Effector memory CD8-positive, alpha-beta T cell (primary cell): Measurements from ENCODE around the gene AGRN.
"Not testable (repeated sequence)": the region's sequence is repeated elsewhere in the genome, so short reads cannot be mapped to it uniquely, and the experiment has no call there.

Source experiments
- ATAC-seq: fragments of 150-1000 bp; cut with Tn5 transposase; replicated peaks from 2 replicates; pipeline ENCODE4 v1.10.0; 2021; ENCODE audit warnings: mild to moderate bottlenecking, moderate library complexity
- DNase-seq, 3 experiments: peaks; one replicate each; pipeline ENCODE4 v3.0.0; 2021
- H3K27ac Mint-ChIP-seq, 2 donors: one replicate each; pipeline ENCODE4 v1.8.0; 2022; ENCODE audit warnings: mild to moderate bottlenecking in 2 of 2, mixed read lengths in 2 of 2, moderate library complexity in 2 of 2
- H3K27me3 Mint-ChIP-seq, 2 donors: one replicate each; pipeline ENCODE4 v1.8.0; 2022; ENCODE audit warnings: mixed read lengths in 2 of 2
- H3K36me3 Mint-ChIP-seq: one replicate; pipeline ENCODE4 v1.8.0; 2022; ENCODE audit warnings: mild to moderate bottlenecking, moderate library complexity, mixed read lengths; ENCODE audit not compliant: insufficient read depth
- H3K4me1 Mint-ChIP-seq, 2 donors: one replicate each; pipeline ENCODE4 v1.8.0; 2022; ENCODE audit warnings: low read depth in 2 of 2, mixed read lengths in 2 of 2
- H3K4me3 Mint-ChIP-seq, 2 donors: one replicate each; pipeline ENCODE4 v1.8.0; 2022; ENCODE audit warnings: mild to moderate bottlenecking in 2 of 2, mixed read lengths in 2 of 2, moderate library complexity in 2 of 2
- H3K9me3 Mint-ChIP-seq, 2 donors: one replicate each; pipeline ENCODE4 v1.8.0; 2022; ENCODE audit warnings: mixed read lengths in 2 of 2

The AGRN gene

DNA sequence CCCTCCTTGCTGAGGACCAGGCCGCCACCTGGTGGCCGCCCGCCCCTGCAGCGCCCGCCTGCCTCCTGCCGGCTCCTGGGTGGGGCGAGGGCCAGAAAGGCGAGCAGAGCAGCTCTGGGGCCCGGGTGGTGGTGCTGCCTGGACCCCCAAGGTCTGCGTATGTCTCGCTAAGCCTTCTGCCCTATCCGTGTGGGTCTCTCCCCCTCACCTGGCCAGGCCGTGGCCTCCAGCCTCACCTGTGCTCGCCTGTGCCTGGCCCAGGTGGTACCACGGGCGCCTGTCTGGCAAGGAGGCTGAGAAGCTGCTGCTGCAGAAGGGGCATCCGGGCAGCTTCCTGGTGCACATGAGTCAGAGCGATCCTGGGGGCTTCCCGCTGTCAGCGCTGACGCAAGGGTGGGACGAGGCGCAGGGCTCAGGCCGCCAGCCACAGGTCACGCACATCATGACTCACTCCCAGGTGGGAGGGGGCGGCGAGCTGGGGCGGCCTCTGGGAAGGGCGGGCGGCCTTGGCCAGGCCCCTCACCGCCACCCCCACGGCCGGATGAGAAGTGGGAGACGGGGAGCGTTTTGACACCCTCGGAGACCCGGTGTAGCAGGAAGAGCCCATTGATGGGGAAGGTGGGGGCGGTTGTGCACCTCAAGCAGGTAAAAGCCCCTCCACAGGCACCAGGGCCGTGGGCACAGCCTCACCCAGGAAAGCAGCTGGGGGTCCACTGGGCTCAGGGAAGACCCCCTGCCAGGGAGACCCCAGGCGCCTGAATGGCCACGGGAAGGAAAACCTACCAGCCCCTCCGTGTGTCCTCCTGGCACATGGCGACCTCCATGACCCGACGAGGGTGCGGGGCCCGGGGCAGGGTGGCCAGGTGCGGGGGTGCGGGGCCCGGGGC is 44.3 kb downstream of the AGRN start:
- DNase-seq (peak; percentile 74 to 75 (median 75)), ATAC-seq (peak; percentile 77)
- Mint-ChIP-seq H3K27me3 (peaks cover 0 to 28% of the 10 kb centered on the region in 2 donors), H3K27ac (peak overlapping the region; percentile 72 to 78), H3K4me1 (peaks cover 7 to 10% of the 10 kb centered on the region in 2 donors), H3K9me3 (no peaks in the 10 kb centered on the region), H3K4me3 (peak overlapping the region; percentile 41 to 48), H3K36me3 (peaks cover 10% of the 10 kb centered on the region)

DNA sequence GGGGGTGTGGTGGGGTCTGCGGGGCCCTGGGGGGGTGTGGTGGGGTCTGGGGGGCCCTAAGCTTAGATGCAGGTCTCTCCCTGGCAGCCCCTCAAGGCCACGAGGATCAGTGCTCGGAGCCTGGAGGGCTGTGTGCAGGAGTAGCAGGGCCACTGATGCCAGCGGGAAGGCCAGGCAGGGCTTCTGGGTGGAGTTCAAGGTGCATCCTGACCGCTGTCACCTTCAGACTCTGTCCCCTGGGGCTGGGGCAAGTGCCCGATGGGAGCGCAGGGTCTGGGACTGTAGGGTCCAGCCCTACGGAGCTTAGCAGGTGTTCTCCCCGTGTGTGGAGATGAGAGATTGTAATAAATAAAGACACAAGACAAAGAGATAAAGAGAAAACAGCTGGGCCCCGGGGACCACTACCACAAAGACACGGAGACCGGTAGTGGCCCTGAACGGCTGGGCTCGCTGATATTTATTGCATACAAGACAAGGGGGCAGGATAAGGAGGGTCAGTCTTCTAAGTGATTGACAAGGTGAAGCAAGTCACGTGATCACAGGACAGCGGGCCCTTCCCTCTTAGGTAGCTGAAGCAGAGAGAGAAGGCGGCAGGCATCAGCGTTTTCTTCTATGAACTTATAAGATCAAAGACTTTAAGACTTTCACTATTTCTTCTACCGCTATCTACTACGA is 45.5 kb downstream of the AGRN start:
- H3K9me3 Mint-ChIP-seq, result no peaks in the 10 kb centered on the region
- no peak for ATAC-seq
- H3K27me3 Mint-ChIP-seq, result peaks cover 0 to 30% of the 10 kb centered on the region in 2 donors
- H3K4me3 Mint-ChIP-seq, result no peak overlapping the region
- no peak overlapping the region for H3K27ac Mint-ChIP-seq
- peaks cover 11% of the 10 kb centered on the region for H3K36me3 Mint-ChIP-seq
- peaks cover 3 to 10% of the 10 kb centered on the region in 2 donors for H3K4me1 Mint-ChIP-seq
- DNase-seq, result no peak

DNA sequence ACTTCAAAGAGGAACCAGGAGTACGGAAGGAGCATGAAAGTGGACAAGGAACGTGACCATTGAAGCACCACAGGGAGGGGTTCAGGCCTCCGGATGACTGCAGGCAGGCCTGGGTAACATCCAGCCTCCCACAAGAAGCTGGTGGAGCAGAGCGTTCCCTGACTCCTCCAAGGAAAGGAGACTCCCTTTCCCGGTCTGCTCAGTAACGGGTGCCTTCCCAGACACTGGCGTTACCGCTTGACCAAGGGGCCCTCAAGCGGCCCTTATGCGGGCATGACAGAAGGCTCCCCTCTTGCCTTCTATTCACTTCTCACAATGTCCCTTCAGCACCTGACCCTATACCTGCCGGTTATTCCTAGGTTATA is 46.0 kb downstream of the AGRN start:
- ATAC-seq, H3K9me3 Mint-ChIP-seq, DNase-seq, H3K4me3 Mint-ChIP-seq, H3K4me1 Mint-ChIP-seq, H3K27ac Mint-ChIP-seq: not testable (repeated sequence)
- peaks cover 11% of the 10 kb centered on the region for H3K36me3 Mint-ChIP-seq
- peaks cover 0 to 25% of the 10 kb centered on the region in 2 donors for H3K27me3 Mint-ChIP-seq

DNA sequence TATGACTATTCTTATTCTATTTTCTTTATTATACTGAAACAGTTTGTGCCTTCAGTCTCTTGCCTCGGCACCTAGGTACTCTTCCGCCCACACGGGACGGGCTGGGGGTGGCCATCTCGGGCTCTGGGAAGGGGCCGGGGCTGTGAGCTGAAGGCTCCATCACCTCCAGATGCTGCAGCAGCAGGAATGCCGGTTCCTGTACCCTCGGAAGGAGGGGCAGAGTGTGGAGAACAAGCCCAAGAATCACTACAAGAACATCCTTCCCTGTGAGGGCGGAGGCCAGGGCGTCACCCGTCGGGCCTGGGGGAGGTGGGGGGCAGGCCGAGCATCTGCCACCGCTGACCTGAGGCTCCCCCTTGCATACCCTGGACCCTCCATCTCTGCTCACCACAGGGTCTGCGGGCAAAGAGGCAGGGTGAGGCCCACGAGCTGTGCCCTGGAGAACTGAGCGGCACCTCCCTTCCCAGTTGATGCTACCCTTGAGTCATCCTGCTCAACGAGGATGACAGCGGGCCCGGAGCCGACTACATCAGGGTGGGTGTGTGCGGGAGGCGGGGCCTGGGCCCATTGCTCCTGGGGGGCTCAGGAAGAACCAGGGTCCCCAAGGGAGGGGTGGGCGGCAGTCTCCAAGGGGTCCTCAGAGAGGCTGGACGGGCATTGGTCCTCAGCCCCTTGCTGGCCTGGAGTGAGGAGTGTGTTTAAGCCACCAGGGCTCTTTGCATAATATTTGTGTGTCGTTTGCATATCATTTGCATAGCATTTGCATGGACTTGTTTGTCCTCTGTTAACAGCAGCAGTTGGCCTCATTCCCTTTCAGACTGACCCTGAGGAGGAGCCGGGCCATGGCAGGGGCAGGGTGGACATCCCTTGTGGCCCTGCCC is 46.7 kb downstream of the AGRN start:
- no peak for DNase-seq
- H3K4me3 Mint-ChIP-seq, result peak overlapping the region in 1 of 2 donors; percentile 15
- peaks cover 3 to 10% of the 10 kb centered on the region in 2 donors for H3K4me1 Mint-ChIP-seq
- peaks cover 0 to 18% of the 10 kb centered on the region in 2 donors for H3K27me3 Mint-ChIP-seq
- H3K9me3 Mint-ChIP-seq, result no peaks in the 10 kb centered on the region
- H3K27ac Mint-ChIP-seq, result peak overlapping the region in 1 of 2 donors; percentile 20
- H3K36me3 Mint-ChIP-seq, result peaks cover 11% of the 10 kb centered on the region
- ATAC-seq, result no peak

DNA sequence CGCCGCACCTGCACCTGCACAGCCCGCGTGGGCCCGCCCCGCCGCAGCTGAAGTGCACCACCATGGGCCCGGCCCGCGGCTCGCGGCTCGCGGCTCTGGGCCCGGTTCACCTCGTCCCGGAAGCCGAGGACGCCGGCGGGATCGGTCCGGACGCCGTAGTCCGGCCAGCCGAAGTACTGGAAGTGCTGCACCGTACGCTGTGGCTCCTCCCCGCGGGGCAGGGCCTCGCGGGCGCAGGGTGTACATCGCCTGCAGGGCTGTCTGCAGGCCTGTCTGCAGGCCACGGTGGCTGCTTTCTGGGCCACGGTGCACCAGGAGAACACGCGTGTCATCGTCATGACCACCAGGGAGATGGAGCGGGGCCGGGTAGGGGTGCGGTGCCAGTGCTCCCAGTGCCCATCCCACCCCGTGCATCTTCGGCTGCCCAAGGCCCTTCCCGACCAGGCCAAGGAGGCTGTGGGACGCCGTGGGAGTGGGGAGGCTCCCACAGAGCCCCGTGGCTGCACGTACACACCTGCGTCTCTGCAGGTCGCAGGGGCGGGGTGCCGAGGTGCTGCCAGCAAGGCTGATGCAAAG is 47.5 kb downstream of the AGRN start:
- no peak for DNase-seq
- Mint-ChIP-seq H3K36me3 (peaks cover 11% of the 10 kb centered on the region), H3K27ac (no peak overlapping the region), H3K27me3 (peaks cover 0 to 18% of the 10 kb centered on the region in 2 donors), H3K4me3 (peak overlapping the region in 1 of 2 donors; percentile 38), H3K4me1 (peaks cover 3 to 10% of the 10 kb centered on the region in 2 donors), H3K9me3 (no peaks in the 10 kb centered on the region)
- no peak for ATAC-seq

DNA sequence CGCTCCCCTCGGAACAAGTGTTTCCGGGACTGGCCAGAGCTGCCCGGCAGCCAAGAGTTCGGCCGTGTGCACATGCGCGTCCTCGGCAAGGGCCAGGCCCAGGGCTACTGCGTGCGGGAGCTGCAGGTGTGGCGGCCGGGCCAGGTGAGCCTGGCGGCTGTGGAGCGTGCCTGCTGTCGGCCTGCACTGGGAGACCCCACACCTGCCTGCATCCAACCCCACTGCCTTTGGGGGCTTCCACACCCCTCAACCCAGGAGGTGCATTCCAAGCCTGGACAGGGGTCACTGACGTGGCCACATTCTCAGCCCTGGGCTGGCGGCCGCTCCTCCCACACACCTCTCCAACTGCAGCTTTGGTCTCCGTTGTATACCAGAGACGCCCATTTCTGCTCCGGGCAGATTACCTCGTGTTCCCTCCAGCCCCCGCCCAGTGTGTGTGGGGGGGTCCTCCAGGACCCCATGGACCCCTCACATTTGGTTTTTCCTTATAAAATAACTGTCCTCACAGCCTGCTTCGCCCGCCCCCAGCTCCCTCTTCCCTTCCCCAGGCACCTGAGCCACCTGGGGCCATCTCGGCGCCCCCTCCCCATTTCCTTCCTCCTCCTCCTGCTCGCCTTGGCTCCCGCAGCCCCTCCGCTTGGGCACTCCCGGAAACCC is 48.1 kb downstream of the AGRN start:
- no peak overlapping the region for H3K27ac Mint-ChIP-seq
- H3K9me3 Mint-ChIP-seq, result no peaks in the 10 kb centered on the region
- H3K4me1 Mint-ChIP-seq, result peaks cover 3 to 10% of the 10 kb centered on the region in 2 donors
- peak overlapping the region; percentile 69 to 74 for H3K4me3 Mint-ChIP-seq
- H3K27me3 Mint-ChIP-seq, result peaks cover 0 to 19% of the 10 kb centered on the region in 2 donors
- DNase-seq, result no peak
- no peak for ATAC-seq
- peaks cover 11% of the 10 kb centered on the region for H3K36me3 Mint-ChIP-seq

DNA sequence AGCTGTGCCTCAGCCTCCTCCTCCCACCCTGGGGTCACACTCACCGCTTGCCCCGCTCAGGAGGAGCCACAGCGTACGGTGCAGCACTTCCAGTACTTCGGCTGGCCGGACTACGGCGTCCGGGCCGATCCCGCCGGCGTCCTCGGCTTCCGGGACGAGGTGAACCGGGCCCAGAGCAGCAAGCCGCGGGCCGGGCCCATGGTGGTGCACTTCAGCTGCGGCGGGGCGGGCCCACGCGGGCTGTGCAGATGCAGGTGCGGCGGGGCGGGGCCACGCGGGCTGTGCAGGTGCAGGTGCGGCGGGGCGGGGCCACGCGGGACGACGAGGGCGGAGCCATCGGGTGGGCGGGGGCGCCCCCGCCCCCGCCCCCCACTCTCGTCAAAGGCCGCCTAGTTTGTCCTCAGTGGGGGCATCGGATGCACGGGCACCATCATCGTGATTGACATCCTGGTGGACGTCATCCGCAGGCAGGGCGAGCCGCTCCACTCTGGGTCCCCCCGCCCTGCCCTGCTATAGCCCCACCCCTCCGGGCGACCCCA is 48.7 kb downstream of the AGRN start:
- DNase-seq (peak; percentile 28 to 46 (median 35)), ATAC-seq (peak; percentile 33)
- Mint-ChIP-seq H3K9me3 (no peaks in the 10 kb centered on the region), H3K4me1 (peaks cover 3 to 10% of the 10 kb centered on the region in 2 donors), H3K36me3 (peaks cover 11% of the 10 kb centered on the region), H3K4me3 (peak overlapping the region; percentile 69 to 74), H3K27ac (peak overlapping the region in 1 of 2 donors; percentile 79), H3K27me3 (peaks cover 0 to 18% of the 10 kb centered on the region in 2 donors)

DNA sequence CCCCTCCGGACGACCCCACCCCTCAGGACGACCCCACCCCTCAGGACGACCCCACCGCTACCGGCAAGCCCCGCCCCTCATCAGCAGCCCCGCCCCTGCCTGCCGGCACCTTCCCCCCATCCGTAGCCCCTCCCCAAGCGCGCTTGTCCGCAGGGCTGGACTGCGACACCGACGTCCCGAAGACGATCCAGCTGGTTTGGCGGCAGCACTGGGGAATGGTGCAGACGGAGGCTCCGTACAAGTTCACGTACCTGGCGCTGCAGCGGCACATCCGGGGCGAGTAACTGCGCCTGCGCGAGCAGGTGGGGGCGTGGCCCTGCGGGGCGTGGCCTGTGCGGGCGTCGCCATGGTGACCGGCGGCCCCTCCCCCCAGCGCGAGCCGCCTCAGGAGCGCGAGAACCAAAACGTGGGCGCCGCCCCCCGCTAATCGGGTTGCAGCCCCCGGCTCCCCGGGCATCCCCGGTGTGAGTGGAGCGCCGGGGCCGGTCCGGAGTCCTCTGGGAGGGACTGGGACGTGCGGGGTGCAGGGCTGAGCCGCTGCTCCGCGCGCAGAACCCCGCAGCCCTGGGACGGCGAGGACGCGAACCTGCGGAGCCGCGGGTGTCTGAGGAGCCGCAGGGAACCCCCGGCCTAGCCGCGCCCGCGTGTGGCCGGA is 49.3 kb downstream of the AGRN start:
- peaks cover 0 to 20% of the 10 kb centered on the region in 2 donors for H3K27me3 Mint-ChIP-seq
- H3K4me1 Mint-ChIP-seq, result peaks cover under 1 to 6% of the 10 kb centered on the region in 2 donors
- H3K4me3 Mint-ChIP-seq, result peak overlapping the region; percentile 69 to 74
- H3K27ac Mint-ChIP-seq, result peak overlapping the region in 1 of 2 donors; percentile 79
- H3K36me3 Mint-ChIP-seq, result peaks cover 11% of the 10 kb centered on the region
- DNase-seq (peak; percentile 90 to 93 (median 92)), ATAC-seq (peak; percentile 58)
- no peaks in the 10 kb centered on the region for H3K9me3 Mint-ChIP-seq

DNA sequence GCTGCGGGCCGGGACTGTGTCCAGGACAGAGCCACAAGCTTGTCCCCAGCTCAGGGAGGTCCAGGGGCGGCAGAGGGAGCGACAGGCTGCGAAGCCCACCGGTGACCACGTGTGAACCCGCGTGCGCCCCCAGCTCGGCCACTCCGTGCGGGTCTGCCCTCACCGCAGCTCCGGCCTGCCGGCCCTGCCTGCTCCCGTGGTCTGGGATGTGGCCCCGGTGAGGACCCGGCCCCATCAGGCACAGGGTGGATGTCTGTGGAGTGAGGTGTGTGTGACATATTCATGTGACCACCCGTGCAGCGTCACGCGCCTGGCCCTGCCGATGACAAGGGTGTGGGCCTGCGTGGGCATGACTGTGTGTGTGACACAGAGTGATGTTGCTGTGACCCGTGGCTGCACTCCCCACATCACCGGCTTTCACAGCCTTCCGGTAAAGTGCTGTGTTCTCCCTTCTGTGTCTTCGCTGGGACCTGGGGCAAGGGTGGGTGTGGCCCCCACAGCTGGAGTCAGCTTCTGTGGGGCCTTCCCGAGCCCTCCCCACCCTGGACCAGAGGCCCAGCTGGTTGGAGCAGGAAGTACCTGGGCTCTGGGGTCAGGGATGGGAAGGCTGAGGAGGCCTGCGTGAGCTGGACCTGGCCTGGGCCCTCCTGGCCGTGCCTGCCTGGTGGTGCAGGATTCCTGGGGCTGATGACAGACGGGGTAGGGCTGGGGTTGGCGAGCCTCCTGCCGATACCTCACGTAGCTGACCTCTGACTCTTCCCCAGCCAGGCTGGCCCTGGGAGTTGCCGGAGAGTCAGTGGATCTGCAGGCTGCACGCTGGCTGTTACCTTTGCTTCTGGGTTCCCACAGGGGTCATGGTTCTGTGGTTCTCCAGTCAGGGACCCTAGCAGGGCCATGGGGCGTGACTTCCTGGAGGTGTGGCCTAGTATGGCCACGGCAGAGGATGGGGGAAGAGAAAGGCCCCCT is 50.1 kb downstream of the AGRN start:
- Mint-ChIP-seq H3K36me3 (peaks cover 11% of the 10 kb centered on the region), H3K9me3 (no peaks in the 10 kb centered on the region), H3K27ac (peak overlapping the region in 1 of 2 donors; percentile 46), H3K27me3 (peaks cover 6 to 28% of the 10 kb centered on the region in 2 donors), H3K4me3 (peak overlapping the region in 1 of 2 donors; percentile 25), H3K4me1 (peaks cover 0 to 5% of the 10 kb centered on the region in 2 donors)
- DNase-seq (no peak), ATAC-seq (peak; percentile 32)

DNA sequence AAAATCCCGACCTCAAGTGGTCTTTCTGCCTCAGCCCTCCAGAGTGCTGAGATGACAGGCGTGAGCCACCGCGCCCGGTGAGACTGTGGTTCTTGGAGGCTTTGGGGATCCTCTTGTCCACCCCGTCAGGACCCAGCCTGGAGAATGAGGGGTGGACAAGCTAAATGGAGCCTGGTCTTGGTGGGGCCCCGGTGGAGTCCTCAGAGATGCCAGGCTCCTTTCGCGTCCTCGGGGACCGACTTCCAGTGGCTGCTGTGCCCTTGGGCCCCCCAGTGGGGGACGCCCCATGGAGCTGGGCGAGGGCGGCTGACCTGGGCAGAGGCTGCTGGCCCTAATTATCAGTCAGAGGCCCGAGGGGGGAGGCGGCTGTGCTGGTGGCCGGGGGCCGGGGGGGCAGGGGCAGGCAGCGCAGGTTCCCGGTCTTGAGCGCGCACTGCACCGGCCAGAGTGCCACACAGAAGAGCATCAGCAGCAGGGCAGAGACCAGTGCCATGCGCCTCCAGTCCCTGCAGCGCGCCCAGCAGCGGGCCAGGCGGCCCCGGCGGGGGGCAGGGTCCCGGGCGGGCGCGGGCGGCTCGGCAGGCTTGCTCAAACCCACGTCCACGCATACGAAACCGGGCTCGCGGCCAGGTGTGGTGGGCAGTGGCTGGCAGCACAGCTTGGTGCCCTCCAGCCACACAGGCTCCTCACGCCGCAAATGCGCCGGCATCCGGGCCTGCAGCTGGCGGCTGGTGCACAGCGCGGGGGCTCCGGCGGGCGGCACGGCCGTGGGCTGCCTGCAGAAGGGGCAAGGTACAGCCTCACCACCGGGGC is 51.8 kb downstream of the AGRN start:
- H3K4me3 Mint-ChIP-seq, result peak overlapping the region in 1 of 2 donors; percentile 23
- H3K9me3 Mint-ChIP-seq, result no peaks in the 10 kb centered on the region
- H3K27me3 Mint-ChIP-seq, result peaks cover 6 to 31% of the 10 kb centered on the region in 2 donors
- peaks cover 8% of the 10 kb centered on the region for H3K36me3 Mint-ChIP-seq
- peaks cover 0 to 5% of the 10 kb centered on the region in 2 donors for H3K4me1 Mint-ChIP-seq
- H3K27ac Mint-ChIP-seq, result no peak overlapping the region
- ATAC-seq (no peak), DNase-seq (no peak)
